Activated CD4-positive, CD25-positive, alpha-beta regulatory T cell (primary cell): ENCODE results near the gene ERG.

Source experiments
- DNase-seq, 4 experiments: peaks; one replicate each; lab custom pipeline; 2025; lab: John Stamatoyannopoulos, UW

The ERG gene

DNA sequence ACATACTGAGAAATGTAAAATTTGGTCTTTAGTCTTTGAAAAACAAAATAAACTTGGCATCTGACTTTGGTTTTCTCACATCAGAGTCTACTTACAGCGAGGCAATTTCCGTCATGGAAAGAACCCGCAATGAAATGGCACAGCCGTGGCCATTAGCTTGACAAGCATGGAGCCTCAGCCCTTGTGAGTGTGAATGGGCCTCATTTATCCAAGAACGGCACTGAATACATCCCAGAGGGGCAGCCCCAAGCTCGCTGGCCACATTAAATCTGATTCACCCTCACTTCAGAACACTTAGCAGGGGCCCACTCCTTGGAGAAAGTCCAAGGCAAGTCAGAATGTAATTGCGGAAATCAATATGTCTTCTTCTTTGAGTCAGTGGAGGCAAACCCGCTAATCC, 64.8 kb downstream of the ERG start:
- DNase-seq: no peak

DNA sequence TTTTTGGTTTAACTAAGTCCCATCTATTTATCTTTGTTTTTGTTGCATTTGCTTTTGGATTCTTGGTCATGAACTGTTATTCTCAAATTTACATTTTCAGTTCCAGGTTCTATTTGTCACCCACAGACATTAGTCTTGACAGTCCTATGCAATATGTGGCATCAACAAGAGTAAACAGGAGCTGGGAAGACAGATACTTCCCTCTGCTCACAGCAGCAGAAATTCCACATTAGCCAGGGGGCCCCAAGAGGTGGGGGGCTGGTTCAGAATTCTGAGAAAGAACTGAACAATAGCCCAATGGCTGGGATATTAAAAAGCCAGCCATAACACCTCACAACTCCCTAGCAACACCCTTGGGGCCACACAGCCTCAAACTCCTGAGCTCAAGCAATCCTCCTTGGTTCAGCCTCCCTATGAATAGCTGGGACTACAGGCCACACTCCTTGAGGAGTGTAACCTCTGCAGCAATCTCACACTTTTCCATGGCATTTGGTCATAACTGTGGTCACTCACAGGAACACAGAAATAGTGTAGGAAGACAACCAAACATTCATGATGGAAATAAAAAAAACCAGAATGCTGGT, 67.8 kb downstream of the ERG start:
- DNase-seq: no peak

DNA sequence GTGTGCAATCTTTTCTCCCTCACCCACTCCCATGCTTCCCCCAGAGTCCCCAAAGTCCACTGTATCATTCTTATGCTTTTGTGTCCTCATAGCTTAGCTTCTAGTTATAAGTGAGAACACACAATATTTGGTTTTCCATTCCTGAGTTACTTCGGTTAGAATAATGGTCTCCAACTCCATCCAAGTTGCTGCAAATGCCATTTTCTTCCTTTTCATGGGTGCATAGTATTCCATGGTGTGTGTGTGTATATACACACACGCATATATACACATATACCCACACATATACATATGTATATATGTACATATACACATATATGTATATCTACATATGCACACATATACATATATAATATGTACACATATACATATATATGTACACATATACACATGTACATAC, 69.3 kb downstream of the ERG start:
- no peak for DNase-seq

DNA sequence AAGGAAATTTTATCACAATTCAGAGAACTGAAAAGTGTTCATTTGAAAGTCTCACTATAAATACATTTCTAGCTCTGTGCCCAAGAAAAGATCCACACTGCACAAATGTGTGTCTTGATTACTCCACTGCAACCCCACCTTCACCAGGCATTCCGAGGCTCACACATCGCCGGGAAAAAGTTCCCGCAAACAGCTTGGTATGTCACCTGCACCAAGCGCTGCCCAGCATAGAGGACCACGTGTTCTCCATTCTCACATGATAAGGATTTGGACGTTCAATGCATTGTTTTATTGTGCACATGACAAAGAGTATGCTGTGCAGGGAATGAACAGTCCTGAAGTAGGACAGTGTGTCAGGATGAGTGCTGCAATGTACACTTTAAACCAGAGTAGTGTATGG, 70.1 kb downstream of the ERG start:
- no peak for DNase-seq

DNA sequence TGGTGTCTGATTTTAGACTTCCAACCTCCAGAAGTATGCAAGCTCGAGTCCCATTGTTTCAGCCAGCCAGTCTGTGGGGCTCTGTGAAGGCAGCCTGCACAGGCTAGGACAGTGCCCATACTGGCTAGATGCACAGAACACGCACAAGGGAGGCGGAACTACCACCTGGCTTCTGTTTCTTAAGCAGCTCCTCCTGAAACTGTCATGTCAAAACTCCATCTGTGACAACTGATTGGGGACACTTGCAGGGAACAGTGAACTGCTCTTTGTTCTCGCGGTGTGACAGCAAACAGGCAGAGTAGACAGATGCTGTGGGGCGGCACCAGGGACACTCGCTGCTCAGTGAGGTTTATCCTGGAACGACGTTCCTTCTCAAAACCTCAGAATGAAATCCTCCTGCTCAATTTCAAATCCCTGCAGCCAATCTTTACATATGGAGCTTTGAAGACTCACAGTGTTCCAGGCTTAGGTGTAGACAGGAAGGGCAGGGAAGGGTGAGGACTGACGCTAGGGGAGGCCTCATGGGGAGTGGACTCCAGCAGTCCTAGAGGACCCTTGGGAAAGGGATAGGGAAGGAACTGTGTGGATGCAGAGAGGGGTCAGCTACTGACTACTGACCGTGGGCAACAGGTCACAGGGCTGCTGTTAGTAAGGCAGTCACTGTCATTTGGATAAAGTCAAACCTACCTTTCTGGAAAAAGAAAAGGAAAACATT, 73.8 kb downstream of the ERG start:
- no peak for DNase-seq

DNA sequence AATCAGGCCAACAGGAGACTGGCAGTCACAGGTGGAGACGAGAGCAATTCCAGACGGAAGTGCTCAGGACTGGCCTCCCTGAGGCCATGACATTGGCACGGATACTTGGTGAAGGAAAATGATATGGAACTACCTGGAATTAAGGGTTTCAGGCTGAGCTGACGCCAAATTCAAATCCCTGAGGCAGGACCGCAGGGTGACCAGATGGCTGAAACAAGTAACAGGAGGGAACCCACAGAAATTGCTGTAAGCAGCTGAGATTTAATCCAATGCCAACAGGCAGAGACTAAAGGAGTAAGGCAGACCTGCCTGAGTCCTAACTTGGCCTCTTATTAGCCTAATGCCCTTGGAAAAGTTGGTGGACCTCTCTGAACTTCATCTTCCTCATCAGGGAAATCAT, 76.2 kb downstream of the ERG start:
- DNase-seq: no peak

DNA sequence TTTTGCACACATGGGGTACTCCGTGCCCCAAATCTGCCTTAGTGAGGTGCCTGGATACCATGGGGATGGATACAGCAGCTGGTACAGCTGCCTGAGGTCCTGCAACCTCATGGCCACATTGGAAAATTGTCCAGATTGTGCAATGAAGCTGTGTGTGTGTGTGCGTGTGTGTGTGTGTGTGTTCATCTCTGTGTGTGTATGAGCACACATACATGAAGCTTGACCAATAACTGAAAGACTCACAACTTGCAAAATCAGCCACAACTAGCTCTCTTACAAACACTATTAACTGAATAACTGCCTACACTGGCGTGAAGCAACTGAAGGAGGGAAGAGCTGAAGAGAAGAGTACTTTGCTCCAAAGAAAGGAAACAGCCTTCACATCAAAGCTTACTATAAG, 78.1 kb downstream of the ERG start:
- DNase-seq: no peak

DNA sequence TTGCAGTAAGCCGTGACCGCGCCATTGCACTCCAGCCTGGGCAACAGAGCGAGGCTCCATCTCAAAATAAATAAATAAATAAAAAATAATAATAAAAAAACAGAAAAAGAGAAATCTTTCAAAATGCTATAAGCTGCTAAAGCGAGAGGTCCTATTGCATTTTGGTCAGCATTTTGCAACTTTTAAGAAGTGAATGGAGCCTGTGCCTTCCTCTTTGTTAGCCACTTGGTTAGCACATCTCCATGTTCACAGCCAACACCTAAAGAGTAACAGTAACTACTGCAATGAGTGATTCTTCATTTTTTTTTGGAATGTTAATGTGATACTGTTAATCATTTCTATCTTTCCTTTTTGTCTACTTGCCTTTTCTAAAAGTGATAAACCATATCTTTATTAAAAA, 80.6 kb downstream of the ERG start:
- DNase-seq: no peak

DNA sequence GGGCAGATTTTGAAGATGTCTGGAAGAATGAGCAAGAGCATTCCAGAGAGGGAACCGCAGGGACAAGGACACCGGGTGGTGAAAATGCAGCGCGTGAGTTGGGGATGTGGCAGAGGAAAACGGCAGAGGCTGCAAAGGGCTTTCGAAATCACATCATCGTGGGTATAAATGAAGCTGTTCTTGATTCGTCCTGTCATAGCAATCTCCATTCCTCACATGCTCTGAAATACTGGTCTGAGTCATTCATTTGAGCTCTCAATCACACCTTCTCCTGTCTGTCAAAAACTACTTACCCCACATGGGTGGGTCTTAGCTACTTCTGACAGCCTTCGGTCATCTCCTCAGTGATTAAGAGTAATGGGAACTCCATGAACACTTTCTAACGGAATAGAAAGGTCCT, 81.5 kb downstream of the ERG start:
- DNase-seq: no peak

DNA sequence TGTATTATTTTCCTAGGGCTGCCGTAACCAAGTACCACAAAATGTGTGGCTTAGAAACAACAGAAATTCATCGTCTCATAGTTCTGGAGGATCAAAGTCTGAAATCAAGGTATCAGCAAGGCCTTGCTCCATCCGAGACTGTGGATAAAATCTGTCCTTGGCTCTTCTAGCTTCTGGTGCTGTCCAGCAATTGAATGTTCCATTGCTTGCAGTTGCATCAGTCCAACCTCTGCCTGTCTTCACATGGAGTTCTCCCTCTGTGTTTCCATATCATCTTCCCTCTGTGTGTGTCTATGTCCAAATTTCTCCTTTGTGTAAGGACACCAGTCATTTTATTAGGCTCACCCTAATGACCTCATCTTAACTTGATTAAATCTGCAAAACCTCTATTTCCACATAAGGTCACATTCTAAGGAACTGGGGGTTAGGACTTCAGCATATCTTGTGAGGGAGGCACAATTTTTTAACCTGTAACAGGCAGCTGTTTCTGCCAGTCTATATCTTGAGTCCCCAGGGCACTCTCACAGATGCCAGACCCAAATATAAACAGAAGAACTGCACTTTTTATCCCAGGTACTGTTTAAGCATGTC, 84.2 kb downstream of the ERG start:
- DNase-seq: no peak

DNA sequence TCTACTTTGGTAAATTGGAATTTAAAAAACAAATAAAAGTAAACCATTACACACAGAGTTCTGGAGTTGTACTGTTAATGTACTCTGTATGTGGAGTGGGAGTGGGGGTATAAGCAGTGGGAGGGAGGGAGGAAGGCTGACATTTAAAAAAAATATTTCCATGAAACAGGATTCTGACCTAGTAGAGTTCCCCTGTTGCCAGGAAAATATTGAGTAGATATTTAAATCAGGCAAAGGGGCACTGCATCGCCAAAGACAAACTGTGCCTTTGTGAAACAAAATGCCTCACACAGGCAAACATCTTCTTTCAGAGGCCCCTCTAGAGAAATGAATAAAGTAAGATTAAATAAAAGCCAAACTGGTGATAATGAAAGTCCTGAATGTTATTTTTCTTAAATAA, 87.8 kb downstream of the ERG start:
- no peak for DNase-seq

DNA sequence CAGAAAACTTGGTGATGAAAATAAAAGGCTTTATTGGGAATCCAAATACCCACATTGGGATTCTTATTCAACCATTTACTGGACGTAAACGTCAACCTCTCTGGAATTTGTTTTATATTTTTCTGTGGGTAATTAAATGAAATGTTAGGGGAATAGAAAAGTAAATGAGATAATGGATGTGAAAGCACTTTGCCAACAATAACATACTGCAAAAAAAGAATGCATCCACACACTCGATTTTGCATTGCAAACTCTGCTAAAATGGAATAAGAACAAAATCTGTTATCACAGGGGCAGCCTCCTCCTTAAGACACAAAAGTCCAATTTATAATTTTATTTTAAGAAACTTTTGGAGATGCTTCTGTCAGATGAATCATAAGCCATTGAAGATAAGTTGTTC, 88.4 kb downstream of the ERG start:
- no peak for DNase-seq

DNA sequence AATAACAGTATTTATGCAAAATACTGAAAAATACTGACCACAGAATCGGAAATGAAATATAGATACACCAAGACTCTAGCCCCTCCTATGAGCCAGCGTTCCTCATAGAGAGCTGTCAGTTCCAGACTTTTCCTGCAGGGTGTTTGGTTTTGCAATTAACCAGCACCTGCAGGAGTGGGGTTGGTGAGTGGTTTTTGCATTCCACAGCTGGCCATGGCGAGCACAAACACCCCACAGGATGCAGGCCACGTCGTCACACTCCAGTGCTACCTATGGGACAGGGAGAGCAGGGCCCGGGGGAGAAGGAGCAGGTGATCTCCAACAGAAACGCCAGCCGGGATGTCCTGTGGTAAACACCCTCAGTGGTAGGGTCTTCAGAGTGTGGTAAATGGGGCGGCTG, 94.1 kb downstream of the ERG start:
- no peak for DNase-seq

DNA sequence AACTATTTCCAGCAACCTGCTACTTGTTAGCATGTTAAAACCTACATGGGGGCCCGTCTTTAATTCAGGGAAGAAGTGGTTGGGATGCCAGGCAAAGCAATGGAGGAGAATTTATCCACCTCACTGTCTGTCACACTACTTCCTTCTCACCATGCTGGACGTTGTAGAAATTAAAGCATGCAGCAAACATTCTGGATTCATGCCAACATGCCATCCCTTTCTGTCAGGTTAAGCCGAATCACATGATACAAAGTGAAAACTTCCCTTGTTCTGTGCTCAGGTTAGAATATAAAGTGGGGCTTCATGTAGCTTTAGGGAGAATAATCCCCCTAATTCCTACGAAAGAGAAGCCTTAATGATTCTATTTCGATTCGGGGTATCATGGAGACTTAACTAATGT, 95.5 kb downstream of the ERG start:
- DNase-seq: no peak

DNA sequence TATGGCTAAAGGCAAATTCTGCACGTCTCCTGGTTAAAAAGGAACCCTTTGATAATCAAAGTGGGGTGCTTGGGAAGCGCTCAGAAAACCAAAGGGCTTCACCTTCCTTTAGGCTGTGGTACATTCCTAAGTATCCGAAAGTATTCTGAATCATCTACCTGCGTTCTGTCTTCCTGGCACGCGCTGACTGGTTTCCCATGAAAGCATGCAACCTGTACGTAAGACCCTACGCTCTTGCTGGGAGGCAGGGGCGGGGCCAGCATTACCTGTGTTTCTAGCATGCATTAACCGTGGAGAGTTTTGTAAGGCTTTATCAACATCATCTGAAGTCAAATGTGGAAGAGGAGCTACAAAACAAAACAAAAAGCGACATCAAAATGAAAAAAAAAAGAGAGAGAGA, 96.0 kb downstream of the ERG start:
- no peak for DNase-seq

DNA sequence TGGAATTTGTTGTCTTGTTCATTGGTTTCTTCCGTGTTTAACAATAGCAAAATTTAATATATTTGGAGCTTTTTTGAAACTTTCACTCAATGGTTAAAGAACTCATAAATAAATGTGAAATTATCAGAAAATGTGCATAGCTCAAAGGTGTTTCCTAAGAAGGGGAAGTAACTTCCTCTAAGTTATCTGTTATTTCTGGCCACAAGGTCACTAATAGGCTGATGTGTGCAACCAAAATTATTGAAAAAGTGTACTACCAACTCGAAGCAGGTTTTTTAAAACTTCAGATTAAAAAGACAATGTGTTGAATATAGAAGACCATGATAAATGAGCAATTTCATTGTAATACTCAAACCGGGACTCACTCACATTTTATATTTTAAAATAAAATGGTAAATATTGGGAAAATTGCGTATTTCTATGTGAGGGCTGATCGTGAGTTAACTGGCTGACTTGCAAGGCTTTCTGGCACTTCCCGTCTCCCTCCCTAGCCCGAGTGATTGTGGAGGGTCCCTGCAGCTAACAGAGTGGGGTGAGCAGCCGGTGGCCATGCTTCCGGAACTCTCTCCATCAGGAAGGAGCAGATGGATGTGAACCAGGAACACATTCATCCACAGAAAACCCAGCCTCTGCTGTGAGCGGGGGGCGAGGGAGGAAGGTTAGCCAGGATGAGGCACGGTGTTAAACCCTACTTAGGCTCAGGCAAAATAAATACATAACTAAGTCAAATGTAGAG, 96.9 kb downstream of the ERG start:
- DNase-seq: no peak

DNA sequence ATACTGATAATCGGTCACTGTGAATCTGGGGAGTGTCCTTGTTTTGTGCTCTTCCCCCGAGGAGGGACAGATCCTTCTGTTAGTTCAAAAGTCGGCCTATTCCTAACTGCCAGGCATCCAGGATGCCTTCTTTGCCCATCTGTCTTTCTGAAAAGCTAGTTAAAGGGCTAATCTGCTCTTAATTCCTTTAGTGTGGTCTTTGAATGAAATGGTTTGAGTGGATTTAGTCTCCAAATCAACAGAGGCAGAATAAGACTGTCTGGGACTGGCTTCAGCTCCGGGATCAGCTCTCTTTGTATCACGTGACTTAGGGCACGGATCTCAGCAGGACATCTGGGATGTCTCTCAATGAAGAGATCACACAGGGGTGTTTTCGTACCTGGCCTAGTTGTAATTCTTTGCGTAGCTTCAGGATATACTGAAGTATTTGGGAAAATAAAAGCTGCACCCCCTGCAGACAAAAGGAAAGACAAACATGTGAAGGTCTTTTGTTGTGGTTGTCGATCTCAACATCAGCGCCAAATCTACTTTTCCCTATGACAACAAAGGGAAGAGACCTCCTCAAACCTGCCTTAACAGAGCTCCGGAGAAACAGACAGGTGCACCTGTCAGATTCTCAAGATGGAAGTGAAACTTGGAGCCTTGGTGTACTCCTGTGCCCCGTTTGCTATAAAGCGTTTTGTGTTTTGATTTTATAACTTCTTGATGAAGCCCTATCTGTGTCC, 97.9 kb downstream of the ERG start:
- no peak for DNase-seq

DNA sequence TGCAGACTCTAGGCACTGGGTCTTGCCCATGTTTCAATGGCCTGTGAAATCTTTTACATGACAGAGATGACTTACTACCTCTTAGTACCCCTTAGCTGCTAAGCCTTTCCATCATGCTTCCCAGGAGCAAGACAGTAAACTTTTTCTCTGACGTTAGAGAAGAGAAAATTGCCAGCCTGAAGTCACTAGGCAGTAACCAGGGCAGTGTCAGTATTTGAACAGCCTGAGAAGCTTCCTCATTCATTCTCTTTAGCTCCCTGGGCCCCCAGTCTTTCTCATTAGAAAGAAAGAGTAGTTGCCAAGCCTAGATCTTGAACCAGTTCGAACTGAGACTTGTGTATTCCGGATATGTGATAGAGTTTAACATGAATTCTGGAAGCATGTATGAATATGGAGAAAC, 99.2 kb downstream of the ERG start:
- DNase-seq: no peak

DNA sequence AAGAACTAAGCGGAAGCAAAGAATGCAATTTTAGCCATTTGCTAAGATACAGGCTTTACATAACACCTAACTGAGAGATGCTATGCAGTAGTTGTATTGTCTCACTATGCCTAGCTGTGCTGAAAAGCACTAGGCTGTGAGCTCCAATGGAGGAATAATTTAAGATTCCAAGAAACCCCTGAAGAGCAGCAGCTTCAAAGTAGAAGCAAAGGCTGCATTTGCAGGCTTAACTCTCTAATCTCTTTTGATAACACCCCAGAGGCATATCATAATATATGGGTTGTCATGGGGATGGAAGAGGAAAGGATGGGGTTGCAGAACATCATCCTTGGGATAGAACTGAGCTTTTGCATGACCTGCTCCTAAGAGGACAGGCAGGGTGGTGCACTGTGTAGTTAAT, 102.0 kb downstream of the ERG start:
- DNase-seq: no peak

DNA sequence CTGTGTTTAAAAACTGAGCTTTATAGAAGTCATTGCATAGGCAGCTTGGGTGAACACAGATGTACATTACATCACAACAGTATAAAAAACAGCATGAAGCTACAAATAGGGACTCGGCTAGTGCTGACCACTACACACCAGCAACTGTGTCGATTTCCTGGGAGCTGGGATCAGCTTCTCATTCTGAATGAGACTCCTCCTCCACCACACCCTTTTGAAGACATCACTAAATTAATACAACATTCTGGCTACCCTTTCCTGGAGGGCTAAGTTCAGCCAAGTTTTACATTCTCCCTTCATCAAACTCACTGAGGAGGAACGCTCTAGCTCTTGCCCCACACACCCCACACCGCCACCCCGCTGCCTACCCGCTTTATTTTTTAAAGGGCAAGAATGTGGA, 102.7 kb downstream of the ERG start:
- no peak for DNase-seq

DNA sequence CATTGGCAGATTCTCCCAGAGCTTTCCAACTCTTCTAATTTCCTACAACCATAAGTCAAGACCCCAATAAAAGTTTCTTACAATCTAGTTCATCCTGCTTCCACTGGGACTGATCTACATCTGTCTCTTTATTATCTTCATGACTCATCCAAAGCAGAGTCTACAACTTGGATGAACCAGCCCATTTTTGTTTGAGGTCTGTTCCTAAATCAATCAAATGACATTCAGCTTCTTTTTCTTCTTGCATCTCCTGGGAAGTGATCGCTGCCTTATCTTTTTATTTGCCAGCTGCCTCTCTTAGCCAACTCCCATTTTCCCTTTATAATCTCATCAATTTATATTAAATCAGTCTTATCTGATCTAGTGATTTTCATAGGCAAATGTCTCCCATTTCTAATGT, 105.6 kb downstream of the ERG start:
- no peak for DNase-seq

DNA sequence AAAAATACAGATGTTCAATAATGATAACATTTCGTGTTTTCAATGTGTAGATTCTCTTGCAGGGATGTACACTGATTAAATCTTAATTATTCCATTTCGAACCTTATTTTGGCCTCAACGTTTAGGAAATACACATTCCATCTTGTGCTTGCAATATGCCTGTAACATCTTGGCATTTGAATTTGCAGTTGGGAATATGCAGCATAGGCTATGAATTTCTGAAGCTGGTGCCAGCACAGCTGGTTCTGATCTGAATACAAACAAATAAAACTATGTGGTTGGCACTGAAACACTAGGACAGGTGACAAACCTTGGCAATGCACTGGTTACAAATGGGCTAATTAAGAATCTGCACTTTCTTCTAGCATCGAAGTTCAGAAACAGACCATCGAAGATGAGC, 108.4 kb downstream of the ERG start:
- DNase-seq: no peak

DNA sequence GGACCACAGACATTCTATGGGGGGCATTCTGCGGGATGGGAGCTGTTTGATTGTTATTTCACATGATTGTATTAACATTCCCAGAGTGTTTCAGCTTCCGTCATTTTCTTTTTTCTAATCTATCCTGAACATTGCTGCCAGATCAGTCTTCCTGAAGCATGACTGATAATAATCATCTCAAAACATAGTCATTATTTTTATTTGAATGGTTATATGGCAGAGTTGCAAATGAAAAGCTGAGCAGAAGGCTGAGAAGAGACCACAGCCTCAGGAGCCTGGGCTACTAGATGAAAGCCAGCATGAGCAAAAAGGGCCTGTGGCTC, 109.0 kb downstream of the ERG start:
- no peak for DNase-seq
